ENCODE measurements around the gene RBM17.
A peak's percentile ranks its signal among the peaks of the same experiment; 100 is the strongest.

Gene RBM17

DNA sequence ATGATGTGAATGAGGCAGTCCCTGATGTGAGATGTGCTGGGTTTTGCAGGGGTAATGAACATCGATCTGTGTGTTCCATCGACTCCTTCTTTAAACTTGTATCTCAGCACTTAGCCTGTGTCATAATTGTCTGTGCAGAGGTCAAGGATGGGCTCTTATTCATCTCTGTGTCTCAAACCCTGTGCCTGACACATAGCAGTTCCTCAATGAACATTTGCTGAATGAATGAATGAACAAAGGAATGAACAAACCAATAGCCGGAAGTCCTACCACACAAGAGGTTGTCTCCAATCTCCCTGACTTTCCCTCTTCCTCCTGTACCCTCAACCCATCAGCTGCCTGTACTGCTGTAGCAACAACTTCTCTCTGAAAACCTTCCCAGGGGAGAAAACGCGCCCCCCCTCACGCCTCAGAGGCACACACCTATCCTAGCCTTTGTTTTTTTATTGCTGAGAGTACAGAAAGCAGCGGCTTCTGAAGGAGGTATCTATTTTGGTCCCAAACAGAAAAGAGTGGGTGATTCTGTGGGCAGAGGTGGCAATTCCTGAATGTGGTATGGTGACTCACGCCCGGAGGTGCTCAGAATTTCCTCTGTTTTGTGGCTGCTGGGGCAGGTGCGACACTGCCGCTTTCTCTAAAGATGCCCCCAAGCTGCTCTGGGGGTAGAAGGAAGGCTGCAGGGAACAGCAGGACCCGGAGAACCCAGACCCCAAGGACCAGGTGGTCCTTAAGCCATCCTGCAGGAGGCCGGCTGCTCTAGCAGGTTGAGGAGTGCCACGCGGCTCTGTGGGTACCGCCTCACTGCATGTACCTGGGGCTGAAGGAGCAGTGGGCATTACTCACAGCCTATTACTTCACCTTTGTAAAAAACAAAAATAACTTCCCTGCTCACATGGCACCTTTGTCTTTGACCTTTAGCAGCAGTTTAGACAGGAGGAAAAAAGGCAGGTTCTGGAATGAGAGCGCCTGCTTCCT lies 36.3 kb upstream of the RBM17 start:
- H3K27me3 ChIP-seq (ENCODE audit: control insufficient read depth, insufficient read depth, low read length): no peaks in the 10 kb centered on the region
- H3K9me3 ChIP-seq (ENCODE audit: control insufficient read depth, low read length): no peaks in the 10 kb centered on the region
- no peak overlapping the region for H3K9ac ChIP-seq
- no peak overlapping the region for H3K27ac ChIP-seq
- H2AFZ ChIP-seq: no peak overlapping the region
- no peak overlapping the region for H3K4me3 ChIP-seq (ENCODE audit: low read depth, low read length)
- H3K79me2 ChIP-seq: no peaks in the 10 kb centered on the region
- no peak overlapping the region for H3K4me2 ChIP-seq (ENCODE audit: low read length)
- H3K36me3 ChIP-seq (ENCODE audit: control insufficient read depth, insufficient read depth, low read length): no peaks in the 10 kb centered on the region
- H3K4me1 ChIP-seq: peaks cover 5% of the 10 kb centered on the region
- no peak for TF ChIP-seq CTCF (IDR thresholded peaks at IDR 0.05)

DNA sequence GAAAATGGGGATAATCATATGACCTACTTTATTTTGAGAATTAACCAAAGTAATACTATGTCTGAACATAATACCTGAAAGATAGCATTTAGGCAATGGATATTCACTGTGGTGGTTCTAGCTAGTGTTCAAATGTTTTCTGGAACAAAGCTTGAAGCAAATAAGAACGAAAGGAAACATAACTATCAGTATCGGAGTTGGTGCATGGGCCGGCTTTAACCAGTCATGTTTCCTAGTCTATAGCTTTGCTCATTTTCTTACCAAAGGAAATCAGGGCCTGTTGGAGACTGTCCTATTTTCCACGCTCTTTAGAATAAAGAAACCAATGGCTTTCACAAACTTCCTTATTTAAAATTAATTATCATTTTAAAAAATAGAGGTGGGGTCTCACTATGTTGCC lies 35.5 kb upstream of the RBM17 start:
- Histone ChIP-seq H3K4me1 (peaks cover 5% of the 10 kb centered on the region), H3K27ac (no peak overlapping the region), H3K9me3 (ENCODE audit: control insufficient read depth, low read length) (no peaks in the 10 kb centered on the region), H3K79me2 (no peaks in the 10 kb centered on the region), H3K4me3 (ENCODE audit: low read depth, low read length) (no peak overlapping the region), H3K4me2 (ENCODE audit: low read length) (no peak overlapping the region), H3K27me3 (ENCODE audit: control insufficient read depth, insufficient read depth, low read length) (no peaks in the 10 kb centered on the region), H2AFZ (no peak overlapping the region), H3K36me3 (ENCODE audit: control insufficient read depth, insufficient read depth, low read length) (no peaks in the 10 kb centered on the region), H3K9ac (no peak overlapping the region)
- TF ChIP-seq CTCF (IDR thresholded peaks at IDR 0.05): no peak

GRCh38 chr10:6053816-6054631 lies 34.8 kb upstream of the RBM17 start:
- H3K79me2 ChIP-seq: no peaks in the 10 kb centered on the region
- H3K36me3 ChIP-seq (ENCODE audit: control insufficient read depth, insufficient read depth, low read length): no peaks in the 10 kb centered on the region
- no peak for TF ChIP-seq CTCF (IDR thresholded peaks at IDR 0.05)
- peak overlapping the region; percentile 23 for H3K4me2 ChIP-seq (ENCODE audit: low read length)
- peaks cover 5% of the 10 kb centered on the region for H3K4me1 ChIP-seq
- H3K27me3 ChIP-seq (ENCODE audit: control insufficient read depth, insufficient read depth, low read length): no peaks in the 10 kb centered on the region
- peak overlapping the region; percentile 5 for H2AFZ ChIP-seq
- H3K27ac ChIP-seq: peak overlapping the region; percentile 29
- H3K4me3 ChIP-seq (ENCODE audit: low read depth, low read length): peak overlapping the region; percentile 15
- H3K9ac ChIP-seq: no peak overlapping the region
- no peaks in the 10 kb centered on the region for H3K9me3 ChIP-seq (ENCODE audit: control insufficient read depth, low read length)

DNA sequence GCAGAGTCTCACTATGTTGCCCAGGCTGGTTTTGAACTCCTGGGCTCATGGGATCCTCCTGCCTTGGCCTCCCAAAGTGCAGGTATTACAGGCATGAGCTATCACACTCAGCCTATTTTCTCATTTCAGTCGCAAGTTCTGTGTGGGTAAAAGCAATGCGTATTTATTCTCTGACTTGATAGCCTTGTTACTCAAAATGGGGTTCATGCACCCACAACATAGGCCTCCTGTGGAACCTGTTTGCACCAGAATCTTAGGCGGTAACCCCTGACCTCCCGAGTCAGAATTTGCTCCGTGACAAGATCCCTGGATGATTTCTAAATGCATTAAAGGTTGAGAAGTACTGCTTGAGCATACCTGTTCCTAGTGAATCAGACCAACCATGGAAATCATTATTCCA lies 34.0 kb upstream of the RBM17 start:
- Histone ChIP-seq H3K4me2 (ENCODE audit: low read length) (no peak overlapping the region), H3K27ac (no peak overlapping the region), H2AFZ (no peak overlapping the region), H3K36me3 (ENCODE audit: control insufficient read depth, insufficient read depth, low read length) (no peaks in the 10 kb centered on the region), H3K79me2 (no peaks in the 10 kb centered on the region), H3K4me1 (peaks cover 5% of the 10 kb centered on the region), H3K27me3 (ENCODE audit: control insufficient read depth, insufficient read depth, low read length) (no peaks in the 10 kb centered on the region), H3K9ac (no peak overlapping the region), H3K9me3 (ENCODE audit: control insufficient read depth, low read length) (no peaks in the 10 kb centered on the region), H3K4me3 (ENCODE audit: low read depth, low read length) (no peak overlapping the region)
- TF ChIP-seq CTCF (IDR thresholded peaks at IDR 0.05): no peak

Data from parathyroid adenoma (tissue), 2 donors.